H9 (cell line): Measurements from ENCODE around the gene CBX5. TPM values are rescaled to one million over a fixed set of nuclear protein-coding genes. Genes with fewer than 3 reads are reported as not detected.

Experiments
- DNase-seq: peaks from one replicate; pipeline ENCODE4 v3.0.0-alpha.2; 2017
- H2AFZ ChIP-seq: one replicate; pipeline ENCODE4 v1.6.1; 2013; ENCODE audit warnings: mild to moderate bottlenecking, low read length, control low read depth, moderate library complexity
- H2AK5ac ChIP-seq: 2 replicates; pipeline ENCODE4 v1.6.1; 2013; ENCODE audit warnings: low read length, control low read depth, mixed read lengths; ENCODE audit not compliant: insufficient read length
- H2BK120ac ChIP-seq: one replicate; pipeline ENCODE4 v1.6.1; 2013; ENCODE audit warnings: low read depth, mild to moderate bottlenecking, low read length, control low read depth, inconsistent platforms; ENCODE audit not compliant: poor library complexity, severe bottlenecking
- H2BK12ac ChIP-seq: 2 replicates; pipeline ENCODE4 v1.6.1; 2013; ENCODE audit warnings: low read length, control low read depth, mixed read lengths, low read depth; ENCODE audit not compliant: insufficient read length
- H2BK15ac ChIP-seq: 2 replicates; pipeline ENCODE4 v1.6.1; 2013; ENCODE audit warnings: low read depth, low read length, control low read depth
- H2BK20ac ChIP-seq: one replicate; pipeline ENCODE4 v1.6.1; 2013; ENCODE audit warnings: low read depth, mild to moderate bottlenecking, low read length, control low read depth, inconsistent platforms; ENCODE audit not compliant: poor library complexity, severe bottlenecking
- H2BK5ac ChIP-seq: 2 replicates; pipeline ENCODE4 v1.6.1; 2013; ENCODE audit warnings: low read length, control low read depth, mixed read lengths; ENCODE audit not compliant: insufficient read length
- H3K14ac ChIP-seq: 2 replicates; pipeline ENCODE4 v1.6.1; 2013; ENCODE audit warnings: low read length, control low read depth; ENCODE audit not compliant: insufficient read depth
- H3K18ac ChIP-seq: 2 replicates; pipeline ENCODE4 v1.6.1; 2013; ENCODE audit warnings: low read depth, mild to moderate bottlenecking, mixed read lengths, low read length, control low read depth; ENCODE audit not compliant: insufficient read length
- H3K23ac ChIP-seq: 2 replicates; pipeline ENCODE4 v1.6.1; 2013; ENCODE audit warnings: low read length, control low read depth, mixed read lengths, low read depth; ENCODE audit not compliant: insufficient read length
- H3K23me2 ChIP-seq: 2 replicates; pipeline ENCODE4 v1.6.1; 2013; ENCODE audit warnings: low read depth, mild to moderate bottlenecking, mixed read lengths, low read length, control low read depth; ENCODE audit not compliant: insufficient read length, poor library complexity, severe bottlenecking
- H3K27ac ChIP-seq: 2 replicates; pipeline ENCODE4 v1.5.1; 2013; ENCODE audit warnings: low read length, control low read depth, mixed read lengths, low read depth; ENCODE audit not compliant: insufficient read length
- H3K27me3 ChIP-seq: 2 replicates; pipeline ENCODE4 v1.6.1; 2013; ENCODE audit warnings: low read length, control low read depth, inconsistent platforms; ENCODE audit not compliant: insufficient read depth
- H3K4ac ChIP-seq: 2 replicates; pipeline ENCODE4 v1.6.1; 2013; ENCODE audit warnings: low read depth, mild to moderate bottlenecking, control low read depth, inconsistent platforms, low read length, moderate library complexity
- H3K4me1 ChIP-seq: 2 replicates; pipeline ENCODE4 v1.6.1; 2013; ENCODE audit warnings: low read length, control low read depth, inconsistent platforms; ENCODE audit not compliant: insufficient read depth
- H3K4me2 ChIP-seq: 2 replicates; pipeline ENCODE4 v1.6.1; 2013; ENCODE audit warnings: low read length, control low read depth, mixed read lengths; ENCODE audit not compliant: insufficient read length, insufficient read depth
- H3K56ac ChIP-seq: 2 replicates; pipeline ENCODE4 v1.6.1; 2013; ENCODE audit warnings: low read depth, mild to moderate bottlenecking, mixed read lengths, low read length, control low read depth; ENCODE audit not compliant: insufficient read length
- H3K79me1 ChIP-seq: 2 replicates; pipeline ENCODE4 v1.6.1; 2013; ENCODE audit warnings: low read depth, mild to moderate bottlenecking, moderate library complexity, low read length, control low read depth, inconsistent platforms; ENCODE audit not compliant: insufficient read depth, poor library complexity, severe bottlenecking
- H3K79me2 ChIP-seq: 2 replicates; pipeline ENCODE4 v1.6.1; 2013; ENCODE audit warnings: low read length, control low read depth, inconsistent platforms; ENCODE audit not compliant: insufficient read depth
- H3K9ac ChIP-seq: 2 replicates; pipeline ENCODE4 v1.6.1; 2013; ENCODE audit warnings: low read length, control low read depth, mixed read lengths; ENCODE audit not compliant: insufficient read length; ENCODE audit errors: extremely low read depth
- H3K9me3 ChIP-seq: one replicate; pipeline ENCODE4 v1.6.1; 2013; ENCODE audit warnings: low read depth, low read length, inconsistent platforms; ENCODE audit not compliant: control insufficient read depth
- H3T11ph ChIP-seq: one replicate; pipeline ENCODE4 v1.6.1; 2013; ENCODE audit warnings: mild to moderate bottlenecking, low read length, control low read depth, inconsistent platforms
- H4K20me1 ChIP-seq: one replicate; pipeline ENCODE4 v1.6.1; 2013; ENCODE audit not compliant: control insufficient read depth, insufficient read length, insufficient read depth
- H4K5ac ChIP-seq: 2 replicates; pipeline ENCODE4 v1.6.1; 2013; ENCODE audit warnings: low read depth, mild to moderate bottlenecking, mixed read lengths, low read length, control low read depth; ENCODE audit not compliant: insufficient read length
- H4K8ac ChIP-seq: replicated peaks from 2 replicates; pipeline ENCODE4 v1.6.1; 2013; ENCODE audit warnings: low read length, control low read depth, mixed read lengths, low read depth; ENCODE audit not compliant: insufficient read length
- H4K91ac ChIP-seq: 2 replicates; pipeline ENCODE4 v1.6.1; 2013; ENCODE audit warnings: low read depth, mild to moderate bottlenecking, moderate library complexity, mixed read lengths, low read length, control low read depth; ENCODE audit not compliant: insufficient read length
- H3K27ac Mint-ChIP-seq, 3 experiments: 2 replicates in 2 of 3; 3 replicates in 1 of 3; pipeline ENCODE4 v1.8.0; 2020 to 2021; ENCODE audit warnings: mixed read lengths in 3 of 3, mild to moderate bottlenecking in 1 of 3, moderate library complexity in 1 of 3
- H3K27me3 Mint-ChIP-seq: 2 replicates; pipeline ENCODE4 v1.8.0; 2021; ENCODE audit warnings: low read depth, mild to moderate bottlenecking, moderate library complexity, mixed read lengths
- H3K36me3 Mint-ChIP-seq, 3 experiments: 2 replicates in 2 of 3; 3 replicates in 1 of 3; pipeline ENCODE4 v1.8.0; 2020 to 2021; ENCODE audit warnings: low read depth in 3 of 3, mixed read lengths in 3 of 3; ENCODE audit not compliant: insufficient read depth in 1 of 3
- H3K4me1 Mint-ChIP-seq, 2 experiments: 2 replicates each; pipeline ENCODE4 v1.8.0; 2020; ENCODE audit warnings: mixed read lengths in 2 of 2
- H3K4me3 Mint-ChIP-seq, 2 experiments: 2 replicates in 1 of 2; 3 replicates in 1 of 2; pipeline ENCODE4 v1.8.0; 2020 to 2021; ENCODE audit warnings: mild to moderate bottlenecking in 2 of 2, mixed read lengths in 2 of 2, moderate library complexity in 1 of 2
- H3K9me3 Mint-ChIP-seq, 2 experiments: 2 replicates in 1 of 2; 3 replicates in 1 of 2; pipeline ENCODE4 v1.8.0; 2020; ENCODE audit warnings: mild to moderate bottlenecking in 2 of 2, mixed read lengths in 2 of 2, moderate library complexity in 1 of 2
- WGBS: extraction: QIAGEN DNeasy Blood & Tissue Kit; methylation state at CpG from one replicate; pipeline ENCODE4 v1.1.7; 2013; ENCODE audit warnings: missing lambda C conversion rate, low lambda C conversion rate, mixed read lengths; ENCODE audit not compliant: insufficient read length; ENCODE audit errors: extremely low coverage; 5-methylcytosine and 5-hydroxymethylcytosine counted together
- total RNA-seq: library from RNA; stranded (reverse); gene quantifications from 2 replicates; pipeline ENCODE4 v1.2.1, GENCODE V29; 2021
- TF ChIP-seq, protein P1 (sequence below): fragments of 200-600 bp; sonication (generic); conservative IDR thresholded peaks from 3 replicates; pipeline ENCODE4 v1.8.0; 2021; ENCODE audit warnings: antibody characterized with exemption, mild to moderate bottlenecking

Gene CBX5
- total RNA-seq, 1 experiment from 2014 or later = 206 TPM

DNA sequence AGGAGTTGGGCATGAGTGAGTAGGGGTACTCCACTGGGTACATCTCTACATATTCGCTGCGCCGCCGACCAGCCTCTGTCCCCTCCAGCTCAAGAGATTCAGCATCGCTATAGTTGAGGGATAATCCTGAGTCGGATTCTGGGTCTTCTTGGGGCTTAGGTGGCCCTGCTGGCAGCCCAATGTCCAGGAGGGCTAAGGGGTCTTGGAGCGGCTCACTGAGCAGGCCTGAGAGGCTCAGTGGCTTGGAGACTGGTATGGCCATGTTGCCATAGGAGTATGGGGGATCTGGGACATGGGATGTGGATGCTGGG is 13.0 kb upstream of the CBX5 start:
- no peak overlapping the region for H4K91ac ChIP-seq
- H4K8ac ChIP-seq = no peak overlapping the region
- no peak overlapping the region for H3K4ac ChIP-seq
- no peak overlapping the region for H4K5ac ChIP-seq
- Mint-ChIP-seq H3K9me3 (no peaks in the 10 kb centered on the region), H3K4me1 (peaks cover 5 to 8% of the 10 kb centered on the region in 2 experiments; a peak in 1 of 4 replicates), H3K4me3 (no peak overlapping the region; a peak in 1 of 5 replicates), H3K36me3 (peaks cover 0 to 5% (median 0%) of the 10 kb centered on the region in 3 experiments; a peak in 2 of 7 replicates), H3K27ac (no peak overlapping the region), H3K27me3 (peaks cover 2% of the 10 kb centered on the region; the same call in 1 of the 2 replicates)
- no peaks in the 10 kb centered on the region for H3K27me3 ChIP-seq
- H4K20me1 ChIP-seq = no peaks in the 10 kb centered on the region
- H3K9ac ChIP-seq = no peak overlapping the region
- no peaks in the 10 kb centered on the region for H3K79me2 ChIP-seq
- no peak overlapping the region for H2AK5ac ChIP-seq
- no peak overlapping the region for H2AFZ ChIP-seq
- H3K27ac ChIP-seq = no peak overlapping the region
- DNase-seq = no peak
- no peaks in the 10 kb centered on the region for H3K9me3 ChIP-seq
- no peaks in the 10 kb centered on the region for H3K4me1 ChIP-seq
- no peak overlapping the region for H3T11ph ChIP-seq
- H2BK20ac ChIP-seq = no peak overlapping the region
- H3K4me2 ChIP-seq = no peak overlapping the region
- H2BK5ac ChIP-seq = no peak overlapping the region
- no peak overlapping the region for H3K56ac ChIP-seq
- no peak overlapping the region for H2BK15ac ChIP-seq
- H3K23ac ChIP-seq = no peak overlapping the region
- no peaks in the 10 kb centered on the region for H3K23me2 ChIP-seq
- no peaks in the 10 kb centered on the region for H3K79me1 ChIP-seq
- WGBS = no CpG with 5 or more reads among the region's 7 CpGs
- TF ChIP-seq, protein P1, sequence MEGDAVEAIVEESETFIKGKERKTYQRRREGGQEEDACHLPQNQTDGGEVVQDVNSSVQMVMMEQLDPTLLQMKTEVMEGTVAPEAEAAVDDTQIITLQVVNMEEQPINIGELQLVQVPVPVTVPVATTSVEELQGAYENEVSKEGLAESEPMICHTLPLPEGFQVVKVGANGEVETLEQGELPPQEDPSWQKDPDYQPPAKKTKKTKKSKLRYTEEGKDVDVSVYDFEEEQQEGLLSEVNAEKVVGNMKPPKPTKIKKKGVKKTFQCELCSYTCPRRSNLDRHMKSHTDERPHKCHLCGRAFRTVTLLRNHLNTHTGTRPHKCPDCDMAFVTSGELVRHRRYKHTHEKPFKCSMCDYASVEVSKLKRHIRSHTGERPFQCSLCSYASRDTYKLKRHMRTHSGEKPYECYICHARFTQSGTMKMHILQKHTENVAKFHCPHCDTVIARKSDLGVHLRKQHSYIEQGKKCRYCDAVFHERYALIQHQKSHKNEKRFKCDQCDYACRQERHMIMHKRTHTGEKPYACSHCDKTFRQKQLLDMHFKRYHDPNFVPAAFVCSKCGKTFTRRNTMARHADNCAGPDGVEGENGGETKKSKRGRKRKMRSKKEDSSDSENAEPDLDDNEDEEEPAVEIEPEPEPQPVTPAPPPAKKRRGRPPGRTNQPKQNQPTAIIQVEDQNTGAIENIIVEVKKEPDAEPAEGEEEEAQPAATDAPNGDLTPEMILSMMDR = no peak
- H2BK12ac ChIP-seq = no peak overlapping the region
- no peak overlapping the region for H3K14ac ChIP-seq
- no peak overlapping the region for H3K18ac ChIP-seq
- no peak overlapping the region for H2BK120ac ChIP-seq
